Prostate gland (tissue), 2 donors: ENCODE measurements around the gene WDFY1.

Source experiments
- POLR2A ChIP-seq: fragments of 450-650 bp; IDR thresholded peaks from one replicate; pipeline ENCODE4 v1.6.1; 2016; ENCODE audit warnings: antibody characterized with exemption, mild to moderate bottlenecking
- POLR2AphosphoS5 ChIP-seq: sonication (generic); formaldehyde crosslinking; IDR thresholded peaks from one replicate; pipeline ENCODE4 v1.6.1; 2017; ENCODE audit warnings: antibody characterized with exemption
- TF ChIP-seq, protein P1 (sequence below), 4 experiments: fragments of 200-600 bp in 2 of 4; fragments of 450-650 bp in 2 of 4; sonication (generic) in 2 of 4; IDR thresholded peaks; 1 replicate in 3 of 4; 2 replicates in 1 of 4; pipeline ENCODE4 v1.5.1; 2016 to 2019; ENCODE audit warnings: antibody characterized with exemption in 4 of 4, mild to moderate bottlenecking in 2 of 4, moderate library complexity in 2 of 4

DNA sequence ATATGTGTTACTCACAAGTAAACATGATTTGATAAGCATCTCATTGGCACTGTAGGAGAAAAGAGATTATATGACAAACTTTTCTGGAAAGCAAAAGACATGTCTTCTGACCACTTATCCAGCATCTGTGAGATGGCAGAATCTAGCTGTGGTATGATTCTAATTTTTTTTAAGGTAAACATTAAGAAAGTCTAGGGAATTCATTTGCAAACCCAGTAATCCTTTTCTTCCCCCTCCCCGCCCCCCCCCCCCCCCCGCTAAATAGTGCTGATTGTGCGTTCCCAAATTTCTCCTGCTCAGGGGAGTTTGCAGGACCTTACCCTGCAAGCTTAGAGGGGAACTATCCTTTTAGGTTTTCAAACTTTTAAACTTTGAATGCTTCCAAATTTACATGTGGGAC, 24.2 kb upstream of the WDFY1 start:
- TF ChIP-seq, protein P1, sequence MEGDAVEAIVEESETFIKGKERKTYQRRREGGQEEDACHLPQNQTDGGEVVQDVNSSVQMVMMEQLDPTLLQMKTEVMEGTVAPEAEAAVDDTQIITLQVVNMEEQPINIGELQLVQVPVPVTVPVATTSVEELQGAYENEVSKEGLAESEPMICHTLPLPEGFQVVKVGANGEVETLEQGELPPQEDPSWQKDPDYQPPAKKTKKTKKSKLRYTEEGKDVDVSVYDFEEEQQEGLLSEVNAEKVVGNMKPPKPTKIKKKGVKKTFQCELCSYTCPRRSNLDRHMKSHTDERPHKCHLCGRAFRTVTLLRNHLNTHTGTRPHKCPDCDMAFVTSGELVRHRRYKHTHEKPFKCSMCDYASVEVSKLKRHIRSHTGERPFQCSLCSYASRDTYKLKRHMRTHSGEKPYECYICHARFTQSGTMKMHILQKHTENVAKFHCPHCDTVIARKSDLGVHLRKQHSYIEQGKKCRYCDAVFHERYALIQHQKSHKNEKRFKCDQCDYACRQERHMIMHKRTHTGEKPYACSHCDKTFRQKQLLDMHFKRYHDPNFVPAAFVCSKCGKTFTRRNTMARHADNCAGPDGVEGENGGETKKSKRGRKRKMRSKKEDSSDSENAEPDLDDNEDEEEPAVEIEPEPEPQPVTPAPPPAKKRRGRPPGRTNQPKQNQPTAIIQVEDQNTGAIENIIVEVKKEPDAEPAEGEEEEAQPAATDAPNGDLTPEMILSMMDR (IDR thresholded peaks at IDR 0.05) = no peak
- TF ChIP-seq POLR2A (no peak), POLR2AphosphoS5 (no peak)
